ENCODE data around the gene CAMKV. TPM values are rescaled to one million over a fixed set of nuclear protein-coding genes. Genes with fewer than 3 reads are reported as not detected.

CAMKV gene
- total and polyA plus RNA-seq, 2 experiments from 2014 or later = 0.09 TPM; not detected in 1

- TF ChIP-seq, protein P1, sequence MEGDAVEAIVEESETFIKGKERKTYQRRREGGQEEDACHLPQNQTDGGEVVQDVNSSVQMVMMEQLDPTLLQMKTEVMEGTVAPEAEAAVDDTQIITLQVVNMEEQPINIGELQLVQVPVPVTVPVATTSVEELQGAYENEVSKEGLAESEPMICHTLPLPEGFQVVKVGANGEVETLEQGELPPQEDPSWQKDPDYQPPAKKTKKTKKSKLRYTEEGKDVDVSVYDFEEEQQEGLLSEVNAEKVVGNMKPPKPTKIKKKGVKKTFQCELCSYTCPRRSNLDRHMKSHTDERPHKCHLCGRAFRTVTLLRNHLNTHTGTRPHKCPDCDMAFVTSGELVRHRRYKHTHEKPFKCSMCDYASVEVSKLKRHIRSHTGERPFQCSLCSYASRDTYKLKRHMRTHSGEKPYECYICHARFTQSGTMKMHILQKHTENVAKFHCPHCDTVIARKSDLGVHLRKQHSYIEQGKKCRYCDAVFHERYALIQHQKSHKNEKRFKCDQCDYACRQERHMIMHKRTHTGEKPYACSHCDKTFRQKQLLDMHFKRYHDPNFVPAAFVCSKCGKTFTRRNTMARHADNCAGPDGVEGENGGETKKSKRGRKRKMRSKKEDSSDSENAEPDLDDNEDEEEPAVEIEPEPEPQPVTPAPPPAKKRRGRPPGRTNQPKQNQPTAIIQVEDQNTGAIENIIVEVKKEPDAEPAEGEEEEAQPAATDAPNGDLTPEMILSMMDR (IDR thresholded peaks at IDR 0.05; ENCODE audit: low read depth, low read length) = no peak
- Histone ChIP-seq H3K9me3 (ENCODE audit: low read depth) (no peaks in the 10 kb centered on the region), H3K4me1 (ENCODE audit: low read depth) (peaks cover 33% of the 10 kb centered on the region), H3K27ac (no peak overlapping the region), H3K4me3 (no peak overlapping the region), H3K36me3 (no peaks in the 10 kb centered on the region), H3K27me3 (no peaks in the 10 kb centered on the region)
- DNase-seq (ENCODE audit: low read depth in 1 of 2, low spot score in 1 of 2) = no peak
Observed at GRCh38 chr3:49878686-49879085, 9.0 kb upstream of the CAMKV start.

DNA sequence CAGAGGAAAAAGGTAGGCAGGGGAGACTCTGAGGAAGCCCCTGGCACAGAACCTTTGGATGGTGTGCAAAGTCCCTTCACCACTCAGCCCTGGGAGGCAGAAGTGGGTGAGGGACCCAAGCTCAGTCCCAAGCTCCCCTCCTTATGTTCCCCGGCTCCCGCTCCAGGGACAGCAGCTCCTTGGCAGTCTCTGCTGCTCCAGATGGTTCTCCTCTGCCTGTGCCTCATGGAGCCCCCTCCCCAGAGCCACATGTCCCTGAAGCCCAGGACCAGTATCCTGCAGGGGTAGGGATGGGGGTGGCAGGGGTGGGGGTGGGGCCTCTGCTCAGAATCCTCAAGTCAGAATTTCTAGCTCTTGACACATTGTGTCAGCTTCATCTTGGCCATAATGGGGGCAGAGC lies 8.0 kb upstream of the CAMKV start:
- H3K27me3 ChIP-seq = no peaks in the 10 kb centered on the region
- H3K9me3 ChIP-seq (ENCODE audit: low read depth) = no peaks in the 10 kb centered on the region
- no peaks in the 10 kb centered on the region for H3K36me3 ChIP-seq
- no peak for DNase-seq (ENCODE audit: low read depth in 1 of 2, low spot score in 1 of 2)
- peaks cover 33% of the 10 kb centered on the region for H3K4me1 ChIP-seq (ENCODE audit: low read depth)
- no peak overlapping the region for H3K4me3 ChIP-seq
- H3K27ac ChIP-seq = no peak overlapping the region
- TF ChIP-seq, protein P1 (IDR thresholded peaks at IDR 0.05; ENCODE audit: low read depth, low read length) = no peak

DNA sequence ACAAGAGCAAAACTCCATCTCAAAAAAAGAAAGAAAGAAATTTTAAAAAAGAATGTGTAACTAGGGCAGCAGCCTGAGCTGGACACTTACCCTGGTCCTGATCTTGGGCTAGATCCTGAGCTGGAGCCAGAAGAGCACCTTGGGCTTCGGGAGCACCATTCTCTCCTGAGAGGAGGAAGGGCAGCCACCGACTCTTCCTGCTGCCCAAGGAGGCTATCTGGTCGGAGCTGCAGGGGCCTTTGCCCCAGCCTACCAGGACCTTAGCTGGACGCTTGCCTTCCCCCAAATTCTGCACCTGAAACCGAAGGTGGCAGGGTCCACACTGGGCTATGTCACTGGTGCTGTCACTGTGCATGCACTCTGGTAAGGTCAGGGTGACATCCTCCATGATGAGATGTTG lies 6.9 kb upstream of the CAMKV start:
- no peak for DNase-seq (ENCODE audit: low read depth in 1 of 2, low spot score in 1 of 2)
- Histone ChIP-seq H3K4me1 (ENCODE audit: low read depth) (peaks cover 24% of the 10 kb centered on the region), H3K4me3 (no peak overlapping the region), H3K9me3 (ENCODE audit: low read depth) (no peaks in the 10 kb centered on the region), H3K36me3 (no peaks in the 10 kb centered on the region), H3K27ac (no peak overlapping the region), H3K27me3 (no peaks in the 10 kb centered on the region)
- TF ChIP-seq, protein P1 (IDR thresholded peaks at IDR 0.05; ENCODE audit: low read depth, low read length) = no peak

GRCh38 chr3:49873623-49874022 lies 3.9 kb upstream of the CAMKV start:
- Histone ChIP-seq H3K36me3 (no peaks in the 10 kb centered on the region), H3K9me3 (ENCODE audit: low read depth) (no peaks in the 10 kb centered on the region), H3K4me1 (ENCODE audit: low read depth) (peaks cover 9% of the 10 kb centered on the region), H3K27ac (no peak overlapping the region), H3K4me3 (no peak overlapping the region), H3K27me3 (peaks cover 28% of the 10 kb centered on the region)
- no peak for DNase-seq (ENCODE audit: low read depth in 1 of 2, low spot score in 1 of 2)
- TF ChIP-seq, protein P1 (IDR thresholded peaks at IDR 0.05; ENCODE audit: low read depth, low read length) = no peak

GRCh38 chr3:49872801-49873281 lies 3.1 kb upstream of the CAMKV start:
- Histone ChIP-seq H3K27ac (no peak overlapping the region), H3K4me1 (ENCODE audit: low read depth) (peaks cover 9% of the 10 kb centered on the region), H3K27me3 (peaks cover 36% of the 10 kb centered on the region)

More at GRCh38 chr3:49872801-49873281, 3.1 kb upstream of the CAMKV start:
- no peak for DNase-seq (ENCODE audit: low read depth in 1 of 2, low spot score in 1 of 2)
- Histone ChIP-seq H3K9me3 (ENCODE audit: low read depth) (no peaks in the 10 kb centered on the region), H3K36me3 (no peaks in the 10 kb centered on the region), H3K4me3 (no peak overlapping the region)
- TF ChIP-seq, protein P1 (IDR thresholded peaks at IDR 0.05; ENCODE audit: low read depth, low read length) = no peak

Data from cardiac muscle cell (in vitro differentiated cells and primary cell).